GM21786 (cell line): Measurements from ENCODE around the gene BAIAP2.

Experiments used
- ATAC-seq: cut with Tn5 transposase; IDR thresholded peaks from one replicate; pipeline ENCODE4 v1.9.1; 2021; ENCODE audit not compliant: unreplicated experiment

Gene BAIAP2

GRCh38 chr17:81036197-81036941 is 1.4 kb downstream of the BAIAP2 start:
- ATAC-seq: no peak

GRCh38 chr17:81037026-81037797 is 2.3 kb downstream of the BAIAP2 start:
- ATAC-seq: no peak

- ATAC-seq: no peak
Observed at GRCh38 chr17:81037798-81038733, 3.1 kb downstream of the BAIAP2 start.

- no peak for ATAC-seq
Observed at GRCh38 chr17:81039096-81039495, 4.1 kb downstream of the BAIAP2 start.

DNA sequence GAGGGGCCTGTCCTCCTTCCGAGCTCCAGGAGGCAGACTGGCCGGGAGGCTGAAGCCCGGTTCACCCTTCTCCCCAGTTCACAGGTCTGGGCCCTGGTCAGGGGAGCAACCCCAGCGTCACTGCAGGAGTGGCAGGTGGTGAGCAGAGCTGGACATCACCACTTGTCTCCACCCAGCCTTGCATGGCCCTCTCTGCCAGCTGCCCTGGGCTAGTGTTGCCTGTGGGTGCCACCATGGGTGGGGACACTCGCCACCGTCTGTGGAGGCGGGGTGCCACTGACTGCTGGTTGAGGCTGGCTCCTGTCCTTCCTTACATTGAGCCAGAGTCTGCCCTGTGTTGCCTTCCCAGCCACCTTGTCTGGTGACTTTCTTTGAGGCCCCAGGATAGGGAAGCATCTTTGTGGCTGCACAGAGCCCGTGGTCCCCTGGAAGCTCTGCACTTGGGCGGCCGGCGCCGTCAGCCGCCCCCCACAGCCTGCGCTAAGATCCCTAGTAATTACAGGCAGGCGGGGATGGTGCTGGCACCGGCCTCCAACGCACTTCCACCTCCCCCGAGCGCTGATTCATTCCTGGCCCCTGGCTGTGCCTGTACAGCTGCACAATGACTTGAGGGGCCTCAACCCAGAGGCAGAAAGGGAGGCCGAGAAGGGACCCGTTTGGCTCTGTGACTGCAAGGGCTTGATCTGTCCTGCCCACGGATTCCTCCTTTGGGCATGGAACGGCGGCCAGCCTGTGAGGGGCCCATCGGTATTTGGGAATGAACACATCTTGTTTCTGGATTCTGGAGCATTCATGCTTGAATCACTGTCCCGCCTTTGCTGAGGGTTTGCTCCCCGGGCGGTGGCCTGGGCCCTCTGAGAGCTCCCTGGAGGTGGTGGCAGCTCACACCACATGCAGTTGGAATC is 5.2 kb downstream of the BAIAP2 start:
- ATAC-seq: no peak

DNA sequence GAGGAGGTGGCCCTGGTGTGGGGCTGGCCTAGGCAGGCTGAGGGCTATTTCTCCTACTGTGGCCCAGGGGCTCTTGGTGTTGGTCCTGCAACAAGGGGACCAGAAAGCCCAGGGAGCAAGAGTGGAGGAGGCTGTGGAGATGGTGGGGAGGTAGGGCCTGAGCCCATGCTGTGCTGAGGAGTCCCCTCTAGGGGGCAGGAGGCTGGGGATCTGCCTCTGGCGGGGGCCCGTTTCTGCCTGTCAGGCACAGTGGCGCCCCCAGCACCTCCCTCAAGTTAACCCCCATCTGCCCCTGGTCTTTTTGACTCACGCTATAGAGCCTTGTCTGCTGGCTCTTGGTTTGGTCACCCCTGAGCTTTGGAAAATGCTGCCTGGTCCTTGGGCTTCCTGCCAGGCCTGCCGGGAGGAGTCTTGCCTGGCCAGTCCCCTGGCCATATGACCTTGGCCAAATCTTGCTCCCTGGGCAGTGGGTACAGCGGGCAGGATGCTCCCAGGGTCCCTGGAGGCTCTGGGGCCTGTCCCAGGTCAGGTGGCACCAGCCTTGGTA is 5.9 kb downstream of the BAIAP2 start:
- no peak for ATAC-seq

- ATAC-seq: no peak
Observed at GRCh38 chr17:81042606-81043005, 7.7 kb downstream of the BAIAP2 start.

DNA sequence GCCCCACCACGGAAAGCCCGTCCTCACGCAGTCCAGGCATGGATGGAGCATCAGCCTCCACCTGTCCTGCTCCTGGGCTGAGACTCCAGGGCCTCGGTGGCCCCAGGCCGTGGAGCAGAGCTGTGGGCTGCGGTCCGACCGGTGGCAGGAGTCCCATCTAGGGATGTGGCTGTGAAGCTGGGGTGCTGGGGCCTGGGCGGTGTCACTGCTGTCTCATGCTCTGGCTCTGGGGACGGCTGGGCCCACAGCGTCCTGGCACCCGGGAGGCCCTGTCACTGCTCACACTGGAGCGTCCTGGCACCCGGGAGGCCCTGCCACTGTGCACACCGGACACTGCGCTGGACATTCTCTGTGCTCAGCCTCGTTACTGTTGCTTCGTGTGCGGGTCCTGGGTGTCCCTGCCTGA is 8.4 kb downstream of the BAIAP2 start:
- no peak for ATAC-seq

DNA sequence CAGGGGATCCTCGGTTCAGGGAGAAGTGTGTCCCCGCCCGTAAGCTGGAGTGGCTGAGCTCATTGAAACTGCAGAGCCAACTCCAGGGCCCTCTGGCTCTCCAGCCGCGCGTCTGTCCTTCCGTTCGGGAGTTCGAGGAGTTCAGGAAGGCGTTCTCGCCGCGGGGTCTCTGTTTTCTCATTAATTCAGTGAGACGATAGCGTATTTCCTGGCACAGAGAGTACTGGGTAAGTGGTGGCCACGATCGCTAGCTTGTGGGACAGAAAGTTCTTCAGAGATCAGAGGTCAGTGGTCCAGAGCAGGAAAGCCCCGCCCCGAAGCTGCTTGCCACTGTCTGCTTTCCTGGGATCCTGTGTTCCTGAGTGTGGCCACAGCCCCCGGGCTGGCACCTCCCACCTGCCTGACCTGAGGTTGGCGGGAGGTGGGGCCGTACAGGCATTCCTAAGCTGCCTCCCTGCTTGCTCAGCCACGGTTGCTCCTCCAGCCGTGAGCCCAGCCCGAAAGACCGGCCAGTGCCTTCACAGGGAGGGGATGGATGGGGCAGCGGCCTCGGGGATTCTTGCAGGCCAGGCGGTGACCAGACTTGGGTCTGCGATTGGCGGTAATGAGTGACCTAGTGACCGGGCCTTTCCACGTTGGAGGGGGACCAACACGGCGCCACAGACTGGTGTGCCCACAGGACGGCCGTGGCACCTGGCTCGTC is 8.9 kb downstream of the BAIAP2 start:
- ATAC-seq: no peak

- no peak for ATAC-seq
Observed at GRCh38 chr17:81044428-81044763, 9.4 kb downstream of the BAIAP2 start.

GRCh38 chr17:81044764-81045589 is 10.0 kb downstream of the BAIAP2 start:
- no peak for ATAC-seq

GRCh38 chr17:81045590-81046095 is 10.7 kb downstream of the BAIAP2 start:
- no peak for ATAC-seq

GRCh38 chr17:81046132-81046769 is 11.3 kb downstream of the BAIAP2 start:
- ATAC-seq: no peak

GRCh38 chr17:81046770-81047359 is 11.9 kb downstream of the BAIAP2 start:
- no peak for ATAC-seq

DNA sequence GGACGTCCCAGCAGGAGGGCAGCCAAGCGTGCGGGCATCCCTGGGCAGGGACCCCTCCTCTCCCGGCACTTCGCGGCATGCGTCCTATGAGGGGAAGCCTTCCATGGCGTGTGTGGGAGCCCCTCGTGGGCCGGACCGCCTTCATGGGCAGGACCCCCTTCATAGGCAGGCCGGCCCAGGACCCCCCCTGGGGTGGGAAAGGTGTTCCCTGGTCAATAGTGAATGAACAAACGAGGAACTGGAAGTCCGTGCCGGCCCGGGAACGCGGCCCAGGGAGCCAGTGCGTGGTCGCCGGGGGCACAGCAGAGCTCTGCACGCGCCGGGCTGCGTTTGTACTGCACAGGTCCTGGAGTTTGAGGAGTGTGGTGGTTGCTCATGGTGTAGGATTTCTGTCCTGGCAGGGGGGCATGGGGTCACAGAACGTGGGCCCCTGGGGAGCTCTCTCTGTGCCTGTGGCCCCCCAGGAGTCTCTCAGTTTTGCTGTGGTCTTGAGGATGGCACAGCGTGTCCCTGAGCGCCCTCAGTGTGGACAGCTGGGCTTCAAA is 13.9 kb downstream of the BAIAP2 start:
- ATAC-seq: no peak

- ATAC-seq: no peak
Observed at GRCh38 chr17:81049372-81049911, 14.5 kb downstream of the BAIAP2 start.

- no peak for ATAC-seq
Observed at GRCh38 chr17:81049973-81050551, 15.1 kb downstream of the BAIAP2 start.
